DOHH2 (cell line): ENCODE measurements around the gene CNTN5.

Experiments
- H3F3A ChIP-seq: fragments of 200-600 bp; sonication (generic), shearing (Covaris generic); 2 replicates; pipeline ENCODE4 v1.6.0; 2016; ENCODE audit warnings: antibody characterized with exemption, mild to moderate bottlenecking; ENCODE audit not compliant: control insufficient read depth, insufficient read depth
- H3K27ac ChIP-seq: fragments of 200-600 bp; sonication (generic); 2 replicates; pipeline ENCODE4 v1.5.1; 2014; ENCODE audit warnings: low read depth, mild to moderate bottlenecking, low read length, moderate library complexity
- H3K27me3 ChIP-seq: fragments of 200-600 bp; sonication (generic); 2 replicates; pipeline ENCODE4 v1.6.1; 2014; ENCODE audit warnings: mild to moderate bottlenecking, low read length, mixed read lengths; ENCODE audit not compliant: control insufficient read depth
- H3K36me3 ChIP-seq: fragments of 200-600 bp; sonication (generic); 2 replicates; pipeline ENCODE4 v1.6.1; 2014; ENCODE audit warnings: mild to moderate bottlenecking, low read length, moderate library complexity, mixed read lengths; ENCODE audit not compliant: control insufficient read depth
- H3K4me1 ChIP-seq: fragments of 200-600 bp; sonication (generic); 2 replicates; pipeline ENCODE4 v1.6.1; 2014; ENCODE audit warnings: mild to moderate bottlenecking, low read length, mixed read lengths; ENCODE audit not compliant: control insufficient read depth
- H3K4me2 ChIP-seq: fragments of 200-600 bp; sonication (generic); 2 replicates; pipeline ENCODE4 v1.6.0; 2014; ENCODE audit warnings: mild to moderate bottlenecking, low read length, moderate library complexity
- H3K4me3 ChIP-seq: fragments of 200-600 bp; sonication (generic); 2 replicates; pipeline ENCODE4 v1.5.1; 2014; ENCODE audit warnings: mild to moderate bottlenecking, low read length, mixed read lengths
- H3K79me2 ChIP-seq: fragments of 200-600 bp; sonication (generic); 2 replicates; pipeline ENCODE4 v1.6.1; 2014; ENCODE audit warnings: mild to moderate bottlenecking, low read length, mixed read lengths; ENCODE audit not compliant: control insufficient read depth
- H3K9me2 ChIP-seq: fragments of 200-600 bp; sonication (generic); replicated peaks from 2 replicates; pipeline ENCODE4 v1.6.1; 2014; ENCODE audit warnings: mild to moderate bottlenecking, low read length, mixed read lengths; ENCODE audit not compliant: control insufficient read depth
- H3K9me3 ChIP-seq: fragments of 200-600 bp; sonication (generic); 2 replicates; pipeline ENCODE4 v1.6.1; 2014; ENCODE audit warnings: antibody characterized with exemption, low read length, mixed read lengths; ENCODE audit not compliant: control insufficient read depth, insufficient read depth
- H4K20me1 ChIP-seq: fragments of 200-600 bp; sonication (generic); 2 replicates; pipeline ENCODE4 v1.6.0; 2014; ENCODE audit warnings: low read depth, mild to moderate bottlenecking, antibody characterized with exemption, low read length, moderate library complexity; ENCODE audit not compliant: control insufficient read depth, insufficient read depth
- CTCF ChIP-seq: fragments of 200-600 bp; sonication (generic); IDR thresholded peaks from one replicate; pipeline ENCODE4 v1.5.1; 2014; ENCODE audit warnings: antibody characterized with exemption, mild to moderate bottlenecking, low read depth, low read length; ENCODE audit not compliant: poor library complexity, severe bottlenecking
- EZH2phosphoT487 ChIP-seq: fragments of 200-600 bp; sonication (generic); IDR thresholded peaks from 2 replicates; pipeline ENCODE4 v1.6.1; 2017; ENCODE audit warnings: borderline replicate concordance, mild to moderate bottlenecking, antibody characterized with exemption, low read length, moderate library complexity, mixed read lengths

The CNTN5 gene

GRCh38 chr11:99200720-99201119 is 180.0 kb downstream of the CNTN5 start:
- no peaks in the 10 kb centered on the region for H4K20me1 ChIP-seq
- H3K4me1 ChIP-seq = no peaks in the 10 kb centered on the region
- no peaks in the 10 kb centered on the region for H3K79me2 ChIP-seq
- H3K36me3 ChIP-seq = no peaks in the 10 kb centered on the region
- no peaks in the 10 kb centered on the region for H3K27me3 ChIP-seq
- no peak overlapping the region for H3K4me2 ChIP-seq
- no peak for TF ChIP-seq EZH2phosphoT487
- TF ChIP-seq CTCF = no peak
- H3K27ac ChIP-seq = no peak overlapping the region
- H3K9me3 ChIP-seq = no peaks in the 10 kb centered on the region
- H3K4me3 ChIP-seq = no peak overlapping the region
- no peaks in the 10 kb centered on the region for H3F3A ChIP-seq
- no peaks in the 10 kb centered on the region for H3K9me2 ChIP-seq

- no peak overlapping the region for H3K4me2 ChIP-seq
- no peaks in the 10 kb centered on the region for H3F3A ChIP-seq
- H3K4me3 ChIP-seq = no peak overlapping the region
- no peak overlapping the region for H3K27ac ChIP-seq
- H3K27me3 ChIP-seq = no peaks in the 10 kb centered on the region
- no peaks in the 10 kb centered on the region for H3K9me3 ChIP-seq
- H3K9me2 ChIP-seq = no peaks in the 10 kb centered on the region
- H3K4me1 ChIP-seq = no peaks in the 10 kb centered on the region
- no peaks in the 10 kb centered on the region for H4K20me1 ChIP-seq
- TF ChIP-seq CTCF (no peak), EZH2phosphoT487 (no peak)
- H3K79me2 ChIP-seq = no peaks in the 10 kb centered on the region
- H3K36me3 ChIP-seq = no peaks in the 10 kb centered on the region
Observed at GRCh38 chr11:99208813-99209212, 188.1 kb downstream of the CNTN5 start.

GRCh38 chr11:99229544-99229943 is 208.8 kb downstream of the CNTN5 start:
- no peak overlapping the region for H3K27ac ChIP-seq
- no peaks in the 10 kb centered on the region for H3K79me2 ChIP-seq
- H3K9me2 ChIP-seq = no peaks in the 10 kb centered on the region
- TF ChIP-seq CTCF (no peak), EZH2phosphoT487 (no peak)
- H3K36me3 ChIP-seq = no peaks in the 10 kb centered on the region
- H3K4me1 ChIP-seq = no peaks in the 10 kb centered on the region
- no peaks in the 10 kb centered on the region for H3K9me3 ChIP-seq
- H4K20me1 ChIP-seq = no peaks in the 10 kb centered on the region
- no peaks in the 10 kb centered on the region for H3F3A ChIP-seq
- no peaks in the 10 kb centered on the region for H3K27me3 ChIP-seq
- no peak overlapping the region for H3K4me2 ChIP-seq
- no peak overlapping the region for H3K4me3 ChIP-seq

GRCh38 chr11:99234534-99234933 is 213.8 kb downstream of the CNTN5 start:
- no peaks in the 10 kb centered on the region for H3F3A ChIP-seq
- H4K20me1 ChIP-seq = no peaks in the 10 kb centered on the region
- no peaks in the 10 kb centered on the region for H3K36me3 ChIP-seq
- no peaks in the 10 kb centered on the region for H3K9me2 ChIP-seq
- no peak for TF ChIP-seq CTCF
- no peak for TF ChIP-seq EZH2phosphoT487
- no peak overlapping the region for H3K4me2 ChIP-seq
- H3K27ac ChIP-seq = no peak overlapping the region
- no peaks in the 10 kb centered on the region for H3K4me1 ChIP-seq
- H3K9me3 ChIP-seq = no peaks in the 10 kb centered on the region
- H3K4me3 ChIP-seq = no peak overlapping the region
- H3K27me3 ChIP-seq = no peaks in the 10 kb centered on the region
- no peaks in the 10 kb centered on the region for H3K79me2 ChIP-seq
